GM12878 (cell line): ENCODE results near the gene TTC31.

ENCODE experiments used
- CTCF ChIP-seq, 3 experiments: IDR thresholded peaks in 2 of 3; conservative IDR thresholded peaks in 1 of 3; 2 replicates each; pipeline ENCODE4 v1.5.1; 2011; ENCODE audit warnings: low read depth in 3 of 3, low read length in 3 of 3, mild to moderate bottlenecking in 3 of 3, control low read depth in 2 of 3, moderate library complexity in 2 of 3, inconsistent platforms in 1 of 3, mixed read lengths in 1 of 3; ENCODE audit not compliant: control insufficient read depth in 2 of 3, insufficient read depth in 1 of 3; ENCODE audit errors: extremely low read depth in 1 of 3
- NR2C1 ChIP-seq: fragments of 450-650 bp; IDR thresholded peaks from 2 replicates; pipeline ENCODE4 v1.6.1; 2017; ENCODE audit warnings: antibody characterized with exemption, mild to moderate bottlenecking, moderate library complexity
- SMC3 ChIP-seq: IDR thresholded peaks from 2 replicates; pipeline ENCODE4 v1.6.1; 2011; ENCODE audit warnings: low read length, improper control_type of control experiment, borderline replicate concordance

GRCh38 chr2:74481431-74481830 is 1.4 kb upstream of the TTC31 start:
- TF ChIP-seq NR2C1: no peak
- no peak for TF ChIP-seq SMC3
- TF ChIP-seq CTCF (IDR thresholded peaks at IDR 0.05 in 2 of 3, conservative IDR thresholded peaks at IDR 0.05 in 1 of 3; ENCODE audit: control insufficient read depth in 2 of 3, extremely low read depth in 1 of 3, insufficient read depth in 1 of 3, low read depth in 3 of 3, low read length in 3 of 3): no peak
